Measurements from ENCODE around the gene MSL1.
A peak's percentile ranks its signal among the peaks of the same experiment; 100 is the strongest.

The MSL1 gene

GRCh38 chr17:40073454-40074174 is 48.2 kb upstream of the MSL1 start:
- no peaks in the 10 kb centered on the region for H3K9me3 ChIP-seq (ENCODE audit: control insufficient read depth, insufficient read depth, low read depth, low read length)
- ChIA-PET POLR2A (interaction anchor here (0.5 to 2.2 kb wide), 5 partner anchors 10 to 67 kb away, joined by 4 to 12 read pairs (median 4); partner anchors contain the start of genes CASC3, MED24 and THRA), CTCF (interaction anchor here (0.5 to 10.2 kb wide), 17 partner anchors 11 to 840 kb away, joined by 3 to 166 read pairs (median 21); partner anchors contain the start of genes CSF3, MED24, NR1D1 and THRA)
- H3K4me1 ChIP-seq (ENCODE audit: control insufficient read depth, insufficient read depth, low read length) = peaks cover 36% of the 10 kb centered on the region
- no peak overlapping the region for H3K4me3 ChIP-seq (ENCODE audit: low read depth, low read length)
- H3K27ac ChIP-seq (ENCODE audit: extremely low read depth, low read depth, low read length) = no peak overlapping the region; the same call in 1 of the 2 replicates
- TF ChIP-seq SP2 (tag by site-specific recombination; IDR thresholded peaks at IDR 0.05) = 0 out of 2 replicates have a peak, but pooled peaks have one; percentile 4
- peak; percentile 62; the same call in 1 of the 2 replicates for TF ChIP-seq IKZF3 (tag by site-specific recombination; IDR thresholded peaks at IDR 0.05)
- TF ChIP-seq KLF1 (tag by site-specific recombination; IDR thresholded peaks at IDR 0.05) = no peak
- TF ChIP-seq ZNF664 (tag by site-specific recombination; IDR thresholded peaks at IDR 0.05) = peak; percentile 99
- TF ChIP-seq GLIS1 (tag by site-specific recombination; IDR thresholded peaks at IDR 0.05) = 0 out of 2 replicates have a peak, but pooled peaks have one; percentile 16
- peak; percentile 66; the same call in 1 of the 2 replicates for TF ChIP-seq ZBTB48 (tag by site-specific recombination; IDR thresholded peaks at IDR 0.05)
- 0 out of 2 replicates have a peak, but pooled peaks have one; percentile 37 for TF ChIP-seq ZEB2 (tag by site-specific recombination; IDR thresholded peaks at IDR 0.05)
- 0 out of 2 replicates have a peak, but pooled peaks have one; percentile 18 for TF ChIP-seq KLF8 (tag by site-specific recombination; IDR thresholded peaks at IDR 0.05)
- no peak for TF ChIP-seq YY2 (tag by site-specific recombination; IDR thresholded peaks at IDR 0.05)
- peaks cover 0 to 35% of the 10 kb centered on the region in 2 experiments; a peak in 2 of 3 replicates for H3K36me3 ChIP-seq (ENCODE audit: control insufficient read depth in 2 of 2, insufficient read depth in 1 of 2, low read length in 2 of 2)

- TF ChIP-seq KLF8 (tag by site-specific recombination; IDR thresholded peaks at IDR 0.05) (0 out of 2 replicates have a peak, but pooled peaks have one; percentile 2), EGR2 (tag by site-specific recombination; IDR thresholded peaks at IDR 0.05; ENCODE audit: low read depth) (peak; percentile 16; the same call in 1 of the 2 replicates), ZBTB26 (tag by site-specific recombination; optimal IDR thresholded peaks at IDR 0.05) (no peak), HIC1 (tag by site-specific recombination; IDR thresholded peaks at IDR 0.05) (peak; percentile 37; the same call in 1 of the 2 replicates), ZFHX2 (tag by site-specific recombination; conservative IDR thresholded peaks at IDR 0.05) (peak; percentile 26; the same call in 1 of the 2 replicates)
- no peaks in the 10 kb centered on the region for H3K9me3 ChIP-seq (ENCODE audit: control insufficient read depth, insufficient read depth, low read depth, low read length)
- no peak overlapping the region for H3K27ac ChIP-seq (ENCODE audit: extremely low read depth, low read depth, low read length)
- H3K36me3 ChIP-seq (ENCODE audit: control insufficient read depth in 2 of 2, insufficient read depth in 1 of 2, low read length in 2 of 2) = peaks cover 0 to 35% of the 10 kb centered on the region in 2 experiments; a peak in 2 of 3 replicates
- peaks cover 34% of the 10 kb centered on the region for H3K4me1 ChIP-seq (ENCODE audit: control insufficient read depth, insufficient read depth, low read length)
- ChIA-PET POLR2A (interaction anchor here (0.5 to 2.2 kb wide), 4 partner anchors 9 to 66 kb away, joined by 4 to 15 read pairs (median 8); partner anchors contain the start of genes CASC3 and THRA), CTCF (interaction anchor here (0.5 to 10.2 kb wide), 15 partner anchors 11 to 841 kb away, joined by 3 to 166 read pairs (median 43); partner anchors contain the start of genes CSF3, MED24, NR1D1 and THRA)
- no peak overlapping the region for H3K4me3 ChIP-seq (ENCODE audit: low read depth, low read length)
Observed at GRCh38 chr17:40074175-40074512, 47.6 kb upstream of the MSL1 start.

GRCh38 chr17:40074871-40075200 is 46.9 kb upstream of the MSL1 start:
- Histone ChIP-seq H3K4me1 (ENCODE audit: control insufficient read depth, insufficient read depth, low read length) (peaks cover 27% of the 10 kb centered on the region), H3K4me3 (ENCODE audit: low read depth, low read length) (no peak overlapping the region), H3K27ac (ENCODE audit: extremely low read depth, low read depth, low read length) (no peak overlapping the region), H3K9me3 (ENCODE audit: control insufficient read depth, insufficient read depth, low read depth, low read length) (no peaks in the 10 kb centered on the region), H3K36me3 (ENCODE audit: control insufficient read depth in 2 of 2, insufficient read depth in 1 of 2, low read length in 2 of 2) (peaks cover 0 to 35% of the 10 kb centered on the region in 2 experiments; a peak in 2 of 3 replicates)
- ChIA-PET CTCF (interaction anchor here (0.5 to 10.2 kb wide), 31 partner anchors 10 to 780 kb away, joined by 3 to 166 read pairs (median 6); partner anchors contain the start of genes CSF3, MED24, NR1D1 and THRA), POLR2A (interaction anchor here (0.5 to 2.8 kb wide), 8 partner anchors 10 to 1648 kb away, joined by 3 to 15 read pairs (median 6); partner anchors contain the start of genes CASC3, MED24 and NR1D1)
- TF ChIP-seq ZNF488 (tag by site-specific recombination; IDR thresholded peaks at IDR 0.05) = no peak
- TF ChIP-seq ZSCAN30 (tag by site-specific recombination; IDR thresholded peaks at IDR 0.05) = no peak
- no peak for TF ChIP-seq PATZ1 (tag by site-specific recombination; IDR thresholded peaks at IDR 0.05)
- TF ChIP-seq GFI1B (tag by site-specific recombination; IDR thresholded peaks at IDR 0.05) = no peak
- no peak for TF ChIP-seq KLF8 (tag by site-specific recombination; IDR thresholded peaks at IDR 0.05)
- TF ChIP-seq ZNF324 (tag by site-specific recombination; IDR thresholded peaks at IDR 0.05) = no peak

All from HEK293 (cell line).